WTC11 (cell line): ENCODE results near the gene ZSCAN2. TPM values are rescaled to one million over a fixed set of nuclear protein-coding genes. Genes with fewer than 3 reads are reported as not detected.
A peak's percentile ranks its signal among the peaks of the same experiment; 100 is the strongest.

Experiments
- ATF2 ChIP-seq: sonication (generic); formaldehyde crosslinking; IDR thresholded peaks from 2 replicates; pipeline ENCODE4 v1.8.1; 2022; ENCODE audit warnings: low read depth, missing genetic modification reagents, borderline replicate concordance
- ATF3 ChIP-seq: sonication (generic); formaldehyde crosslinking; conservative IDR thresholded peaks from 2 replicates; pipeline ENCODE4 v1.8.1; 2022; ENCODE audit warnings: mild to moderate bottlenecking, missing genetic modification reagents
- CBFB ChIP-seq: sonication (generic); formaldehyde crosslinking; IDR thresholded peaks from 2 replicates; pipeline ENCODE4 v1.8.1; 2022; ENCODE audit warnings: mild to moderate bottlenecking, low read depth, missing genetic modification reagents
- CREM ChIP-seq: sonication (generic); formaldehyde crosslinking; IDR thresholded peaks from 2 replicates; pipeline ENCODE4 v1.8.1; 2022; ENCODE audit warnings: mild to moderate bottlenecking, missing genetic modification reagents, moderate library complexity
- FOXK1 ChIP-seq: sonication (generic); formaldehyde crosslinking; IDR thresholded peaks from 2 replicates; pipeline ENCODE4 v1.8.0; 2022; ENCODE audit warnings: mild to moderate bottlenecking, moderate library complexity, missing genetic modification reagents
- GTF2I ChIP-seq: fragments of 250-450 bp; sonication (Bioruptor Pico); conservative IDR thresholded peaks from 2 replicates; pipeline ENCODE4 v1.4.0; 2021; ENCODE audit warnings: mild to moderate bottlenecking
- IRF1 ChIP-seq: sonication (generic); formaldehyde crosslinking; IDR thresholded peaks from 2 replicates; pipeline ENCODE4 v1.8.0; 2023; ENCODE audit warnings: missing genetic modification reagents
- KAT7 ChIP-seq: sonication (generic); formaldehyde crosslinking; IDR thresholded peaks from 2 replicates; pipeline ENCODE4 v1.8.1; 2023; ENCODE audit warnings: missing genetic modification reagents, mild to moderate bottlenecking, borderline replicate concordance
- PRDM15 ChIP-seq: sonication (generic); formaldehyde crosslinking; IDR thresholded peaks from 2 replicates; pipeline ENCODE4 v1.8.0; 2022; ENCODE audit warnings: missing genetic modification reagents
- RELA ChIP-seq: sonication (generic); formaldehyde crosslinking; IDR thresholded peaks from 2 replicates; pipeline ENCODE4 v1.8.1; 2022; ENCODE audit warnings: missing genetic modification reagents, mild to moderate bottlenecking, borderline replicate concordance
- SMAD3 ChIP-seq: sonication (generic); formaldehyde crosslinking; IDR thresholded peaks from 2 replicates; pipeline ENCODE4 v1.8.0; 2022; ENCODE audit warnings: missing genetic modification reagents, mild to moderate bottlenecking, borderline replicate concordance
- SOX15 ChIP-seq: fragments of 250-450 bp; sonication (Bioruptor Pico); IDR thresholded peaks from 2 replicates; pipeline ENCODE4 v1.9.0; 2021; ENCODE audit warnings: mild to moderate bottlenecking
- TP53 ChIP-seq: sonication (generic); formaldehyde crosslinking; IDR thresholded peaks from 2 replicates; pipeline ENCODE4 v1.8.1; 2023; ENCODE audit warnings: mild to moderate bottlenecking, missing genetic modification reagents
- ZBTB21 ChIP-seq: sonication (generic); formaldehyde crosslinking; IDR thresholded peaks from 2 replicates; pipeline ENCODE4 v1.8.1; 2023; ENCODE audit warnings: mild to moderate bottlenecking, missing genetic modification reagents, borderline replicate concordance
- ZMAT4 ChIP-seq: fragments of 250-450 bp; sonication (Bioruptor Pico); IDR thresholded peaks from 2 replicates; pipeline ENCODE4 v1.9.0; 2021; ENCODE audit warnings: mild to moderate bottlenecking
- ZNF138 ChIP-seq: sonication (generic); formaldehyde crosslinking; conservative IDR thresholded peaks from 2 replicates; pipeline ENCODE4 v1.8.1; 2022; ENCODE audit warnings: mild to moderate bottlenecking, moderate library complexity, missing genetic modification reagents
- ZNF396 ChIP-seq: fragments of 250-450 bp; sonication (Bioruptor Pico); IDR thresholded peaks from 2 replicates; pipeline ENCODE4 v1.8.0; 2021; ENCODE audit warnings: mild to moderate bottlenecking, moderate library complexity, borderline replicate concordance
- ZNF512 ChIP-seq: sonication (generic); formaldehyde crosslinking; IDR thresholded peaks from 2 replicates; pipeline ENCODE4 v1.8.1; 2022; ENCODE audit warnings: missing genetic modification reagents, borderline replicate concordance
- ZNF532 ChIP-seq: fragments of 250-450 bp; sonication (Bioruptor Pico); IDR thresholded peaks from 2 replicates; pipeline ENCODE4 v1.9.0; 2021; ENCODE audit warnings: mild to moderate bottlenecking, borderline replicate concordance
- total RNA-seq: library from RNA; stranded (reverse); gene quantifications from 3 replicates; pipeline ENCODE4 v1.2.3, GENCODE V29; 2021

Gene ZSCAN2
- total RNA-seq, 1 experiment from 2014 or later = 51.9 TPM

GRCh38 chr15:84653910-84654688 is 53.3 kb downstream of the ZSCAN2 start, which contains the start of gene WDR73 (continued):
- TF ChIP-seq KAT7 (CRISPR knock-in tag) = no peak
- TF ChIP-seq ATF2 = no peak
- TF ChIP-seq FOXK1 (CRISPR knock-in tag) = peak; percentile 68; the same call in 1 of the 2 replicates
- TF ChIP-seq ATF3 (CRISPR knock-in tag) = no peak
- TF ChIP-seq ZNF138 (CRISPR knock-in tag) = no peak
- TF ChIP-seq TP53 (CRISPR knock-in tag) = 0 out of 2 replicates have a peak, but pooled peaks have one; percentile 40
- no peak for TF ChIP-seq ZMAT4 (CRISPR knock-in tag)
- no peak for TF ChIP-seq CBFB (CRISPR knock-in tag)
- no peak for TF ChIP-seq RELA (CRISPR knock-in tag)
- TF ChIP-seq SOX15 = no peak
- no peak for TF ChIP-seq ZNF532 (CRISPR knock-in tag)
- TF ChIP-seq PRDM15 (CRISPR knock-in tag) = no peak
- no peak for TF ChIP-seq IRF1 (CRISPR knock-in tag)
- no peak for TF ChIP-seq GTF2I (CRISPR knock-in tag)
- TF ChIP-seq ZNF512 (CRISPR knock-in tag) = no peak
- no peak for TF ChIP-seq SMAD3 (CRISPR knock-in tag)
- 0 out of 2 replicates have a peak, but pooled peaks have one; percentile 17 for TF ChIP-seq ZBTB21 (CRISPR knock-in tag)
- peak; percentile 37 for TF ChIP-seq CREM (CRISPR knock-in tag)
- TF ChIP-seq ZNF396 (CRISPR knock-in tag) = no peak
- TF ChIP-seq, all 79 proteins: peak for 11
